WERI-Rb-1 (cell line): ENCODE measurements around the gene ADGRD1.

Experiments
- DNase-seq: peaks from one replicate; pipeline ENCODE4 v3.0.0-alpha.2; 2020
- H3K27ac ChIP-seq: fragments of 250-450 bp; sonication (Bioruptor Pico); 2 replicates; pipeline ENCODE4 v1.5.1; 2020; ENCODE audit warnings: mild to moderate bottlenecking, moderate library complexity
- H3K27me3 ChIP-seq: fragments of 250-450 bp; sonication (Bioruptor Pico); 2 replicates; pipeline ENCODE4 v1.5.1; 2021; ENCODE audit warnings: mild to moderate bottlenecking, low read depth, moderate library complexity; ENCODE audit not compliant: insufficient read depth, severe bottlenecking
- H3K36me3 ChIP-seq: fragments of 250-450 bp; sonication (Bioruptor Pico); 2 replicates; pipeline ENCODE4 v1.5.1; 2020; ENCODE audit warnings: mild to moderate bottlenecking, moderate library complexity
- H3K4me3 ChIP-seq: 2 replicates; pipeline ENCODE4 v1.5.1; 2011; ENCODE audit warnings: low read depth, mild to moderate bottlenecking, control low read depth, low read length
- H3K9me3 ChIP-seq: fragments of 250-450 bp; sonication (Bioruptor Pico); 2 replicates; pipeline ENCODE4 v1.5.1; 2021; ENCODE audit warnings: mild to moderate bottlenecking, moderate library complexity; ENCODE audit not compliant: severe bottlenecking
- TF ChIP-seq, protein P1 (sequence below): IDR thresholded peaks from 2 replicates; pipeline ENCODE4 v1.5.1; 2011; ENCODE audit warnings: low read depth, mild to moderate bottlenecking, control low read depth, inconsistent platforms, low read length

ADGRD1 gene

DNA sequence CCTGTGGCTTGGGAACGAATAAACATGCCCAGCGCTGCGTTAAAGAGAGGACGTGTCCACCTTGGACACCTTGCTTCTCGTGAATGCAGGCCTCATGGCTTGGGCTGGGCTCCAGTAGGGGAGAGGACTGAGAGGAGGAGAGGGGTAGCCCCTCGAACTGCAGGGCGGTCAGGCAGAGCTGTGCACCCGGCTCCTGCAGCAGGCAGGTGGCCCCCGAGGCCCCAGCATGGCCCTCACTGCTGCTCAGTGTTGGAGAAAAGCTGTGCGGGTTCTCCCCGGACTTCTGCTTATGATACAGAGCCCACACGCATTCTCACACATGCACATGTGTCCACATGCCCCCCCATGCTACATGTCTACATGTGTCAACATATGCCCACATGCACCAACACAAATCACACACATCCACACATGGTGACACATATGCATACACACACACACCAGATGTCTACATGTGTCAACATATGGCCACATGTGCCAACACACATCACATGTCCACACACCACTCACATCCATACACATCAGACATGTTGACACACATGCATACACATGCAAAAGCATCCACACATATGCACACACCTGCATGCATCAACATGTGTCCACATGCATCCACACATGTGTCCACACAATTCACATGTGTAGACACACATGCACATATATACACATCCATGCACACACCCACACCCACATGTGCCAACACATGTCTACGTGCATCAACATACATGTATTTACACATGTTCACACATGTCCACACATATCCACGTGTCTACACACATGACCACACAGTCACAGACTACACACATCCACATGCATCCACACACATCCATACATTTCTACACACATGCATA is 3.0 kb downstream of the ADGRD1 start:
- no peaks in the 10 kb centered on the region for H3K36me3 ChIP-seq
- DNase-seq = no peak
- no peak overlapping the region for H3K27ac ChIP-seq
- no peaks in the 10 kb centered on the region for H3K27me3 ChIP-seq
- H3K4me3 ChIP-seq = no peak overlapping the region
- H3K9me3 ChIP-seq = no peaks in the 10 kb centered on the region
- TF ChIP-seq, protein P1, sequence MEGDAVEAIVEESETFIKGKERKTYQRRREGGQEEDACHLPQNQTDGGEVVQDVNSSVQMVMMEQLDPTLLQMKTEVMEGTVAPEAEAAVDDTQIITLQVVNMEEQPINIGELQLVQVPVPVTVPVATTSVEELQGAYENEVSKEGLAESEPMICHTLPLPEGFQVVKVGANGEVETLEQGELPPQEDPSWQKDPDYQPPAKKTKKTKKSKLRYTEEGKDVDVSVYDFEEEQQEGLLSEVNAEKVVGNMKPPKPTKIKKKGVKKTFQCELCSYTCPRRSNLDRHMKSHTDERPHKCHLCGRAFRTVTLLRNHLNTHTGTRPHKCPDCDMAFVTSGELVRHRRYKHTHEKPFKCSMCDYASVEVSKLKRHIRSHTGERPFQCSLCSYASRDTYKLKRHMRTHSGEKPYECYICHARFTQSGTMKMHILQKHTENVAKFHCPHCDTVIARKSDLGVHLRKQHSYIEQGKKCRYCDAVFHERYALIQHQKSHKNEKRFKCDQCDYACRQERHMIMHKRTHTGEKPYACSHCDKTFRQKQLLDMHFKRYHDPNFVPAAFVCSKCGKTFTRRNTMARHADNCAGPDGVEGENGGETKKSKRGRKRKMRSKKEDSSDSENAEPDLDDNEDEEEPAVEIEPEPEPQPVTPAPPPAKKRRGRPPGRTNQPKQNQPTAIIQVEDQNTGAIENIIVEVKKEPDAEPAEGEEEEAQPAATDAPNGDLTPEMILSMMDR = no peak

DNA sequence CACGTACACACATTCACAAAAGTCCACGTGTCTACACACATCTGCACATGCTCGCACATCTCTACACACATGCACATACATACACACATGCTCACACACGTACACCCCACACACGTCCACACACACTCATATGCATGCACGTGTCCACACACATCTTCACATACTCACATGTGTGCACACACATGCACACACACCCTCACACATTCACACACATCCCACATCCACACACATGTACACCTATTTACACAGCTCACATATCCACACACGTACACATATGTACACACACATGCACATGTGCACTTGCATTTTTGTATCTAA is 3.6 kb downstream of the ADGRD1 start:
- Histone ChIP-seq H3K4me3 (no peak overlapping the region), H3K36me3 (no peaks in the 10 kb centered on the region), H3K27ac (no peak overlapping the region), H3K9me3 (no peaks in the 10 kb centered on the region), H3K27me3 (no peaks in the 10 kb centered on the region)
- TF ChIP-seq, protein P1 = no peak
- no peak for DNase-seq

DNA sequence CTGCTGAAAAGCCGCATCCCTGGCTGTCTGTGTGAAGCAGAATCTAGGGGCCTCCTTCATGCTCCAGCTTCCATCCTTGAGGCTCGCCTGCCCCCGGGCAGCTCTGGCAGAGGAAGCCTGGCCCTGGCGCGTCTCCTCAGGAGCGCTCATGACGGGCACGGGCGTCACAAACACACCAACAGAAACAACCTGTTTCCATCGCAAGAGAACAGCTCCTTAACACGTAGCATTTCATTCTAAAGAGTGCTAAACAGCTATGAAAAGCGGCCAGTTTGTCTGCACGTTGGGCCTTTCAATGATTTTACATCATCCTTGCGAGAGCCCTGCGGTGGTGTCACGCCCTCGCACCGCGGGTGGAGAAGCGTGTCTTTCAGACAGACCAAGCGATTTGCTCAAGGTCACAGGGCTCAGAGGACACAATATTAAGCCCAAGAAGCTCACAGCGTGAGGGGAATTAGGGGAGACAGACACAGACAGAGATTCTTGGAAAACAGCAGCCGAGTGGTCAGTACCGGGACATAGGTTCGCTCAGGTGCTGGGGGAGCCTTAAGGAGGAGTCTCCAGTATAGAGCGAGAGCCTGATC is 4.9 kb downstream of the ADGRD1 start:
- DNase-seq = no peak
- TF ChIP-seq, protein P1 = no peak

DNA sequence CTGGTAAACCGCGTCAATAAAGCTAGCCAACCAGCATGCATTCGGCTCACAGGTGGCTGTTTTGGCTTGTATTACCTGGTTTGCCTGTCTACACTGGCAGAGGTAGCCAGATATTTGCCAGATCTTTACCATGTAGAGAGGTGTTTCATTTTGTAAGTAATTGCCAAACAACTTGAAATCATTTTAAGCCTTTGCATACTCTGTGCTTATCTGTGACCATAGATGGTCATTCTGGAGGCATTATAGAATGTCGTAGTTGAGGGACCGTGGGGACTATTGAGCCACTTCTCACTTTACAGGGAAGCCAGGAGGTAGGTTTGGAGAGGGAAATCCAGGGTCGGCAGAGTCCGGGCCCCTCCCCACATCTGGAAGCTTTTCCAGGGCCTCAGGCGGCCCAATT is 5.9 kb downstream of the ADGRD1 start:
- Histone ChIP-seq H3K27me3 (no peaks in the 10 kb centered on the region), H3K27ac (no peak overlapping the region)

More for the DNA sequence above, 4.9 kb downstream of the ADGRD1 start:
- Histone ChIP-seq H3K36me3 (no peaks in the 10 kb centered on the region), H3K9me3 (no peaks in the 10 kb centered on the region), H3K4me3 (no peak overlapping the region), H3K27me3 (no peaks in the 10 kb centered on the region), H3K27ac (no peak overlapping the region)

DNA sequence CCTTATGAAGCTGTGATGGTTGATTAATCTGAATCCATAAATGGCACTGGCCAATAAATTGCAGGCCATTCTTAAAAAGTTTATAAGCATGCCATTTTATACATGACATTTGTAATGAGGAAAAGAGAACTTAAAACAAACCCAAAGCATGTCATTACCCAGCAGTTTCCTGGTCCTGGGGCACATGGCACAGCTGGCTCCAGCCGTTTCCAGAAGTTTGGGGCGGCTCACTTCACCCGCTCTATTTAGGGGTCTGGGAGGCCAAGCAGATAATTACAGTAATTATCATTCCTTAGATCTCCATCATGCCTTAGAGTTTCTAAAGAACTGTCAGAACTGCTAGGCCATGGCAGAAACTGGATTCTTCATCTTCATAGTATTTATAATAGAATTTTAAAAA is 6.4 kb downstream of the ADGRD1 start:
- no peaks in the 10 kb centered on the region for H3K27me3 ChIP-seq
- no peak overlapping the region for H3K4me3 ChIP-seq
- no peaks in the 10 kb centered on the region for H3K36me3 ChIP-seq
- no peaks in the 10 kb centered on the region for H3K9me3 ChIP-seq
- no peak for DNase-seq
- H3K27ac ChIP-seq = no peak overlapping the region
- TF ChIP-seq, protein P1 = no peak

More for the DNA sequence above, 5.9 kb downstream of the ADGRD1 start:
- no peaks in the 10 kb centered on the region for H3K9me3 ChIP-seq
- no peaks in the 10 kb centered on the region for H3K36me3 ChIP-seq
- TF ChIP-seq, protein P1 = no peak
- no peak for DNase-seq
- no peak overlapping the region for H3K4me3 ChIP-seq
